H9 (cell line): ENCODE measurements around the gene BNC1. TPM values are rescaled to one million over a fixed set of nuclear protein-coding genes. Genes with fewer than 3 reads are reported as not detected.
A peak's percentile ranks its signal among the peaks of the same experiment; 100 is the strongest.

Experiments
- DNase-seq: peaks from one replicate; pipeline ENCODE4 v3.0.0-alpha.2; 2017
- H2AFZ ChIP-seq: one replicate; pipeline ENCODE4 v1.6.1; 2013; ENCODE audit warnings: mild to moderate bottlenecking, low read length, control low read depth, moderate library complexity
- H2AK5ac ChIP-seq: 2 replicates; pipeline ENCODE4 v1.6.1; 2013; ENCODE audit warnings: low read length, control low read depth, mixed read lengths; ENCODE audit not compliant: insufficient read length
- H2BK120ac ChIP-seq: one replicate; pipeline ENCODE4 v1.6.1; 2013; ENCODE audit warnings: low read depth, mild to moderate bottlenecking, low read length, control low read depth, inconsistent platforms; ENCODE audit not compliant: poor library complexity, severe bottlenecking
- H2BK12ac ChIP-seq: 2 replicates; pipeline ENCODE4 v1.6.1; 2013; ENCODE audit warnings: low read length, control low read depth, mixed read lengths, low read depth; ENCODE audit not compliant: insufficient read length
- H2BK15ac ChIP-seq: 2 replicates; pipeline ENCODE4 v1.6.1; 2013; ENCODE audit warnings: low read depth, low read length, control low read depth
- H2BK20ac ChIP-seq: one replicate; pipeline ENCODE4 v1.6.1; 2013; ENCODE audit warnings: low read depth, mild to moderate bottlenecking, low read length, control low read depth, inconsistent platforms; ENCODE audit not compliant: poor library complexity, severe bottlenecking
- H2BK5ac ChIP-seq: 2 replicates; pipeline ENCODE4 v1.6.1; 2013; ENCODE audit warnings: low read length, control low read depth, mixed read lengths; ENCODE audit not compliant: insufficient read length
- H3K14ac ChIP-seq: 2 replicates; pipeline ENCODE4 v1.6.1; 2013; ENCODE audit warnings: low read length, control low read depth; ENCODE audit not compliant: insufficient read depth
- H3K18ac ChIP-seq: 2 replicates; pipeline ENCODE4 v1.6.1; 2013; ENCODE audit warnings: low read depth, mild to moderate bottlenecking, mixed read lengths, low read length, control low read depth; ENCODE audit not compliant: insufficient read length
- H3K23ac ChIP-seq: 2 replicates; pipeline ENCODE4 v1.6.1; 2013; ENCODE audit warnings: low read length, control low read depth, mixed read lengths, low read depth; ENCODE audit not compliant: insufficient read length
- H3K23me2 ChIP-seq: 2 replicates; pipeline ENCODE4 v1.6.1; 2013; ENCODE audit warnings: low read depth, mild to moderate bottlenecking, mixed read lengths, low read length, control low read depth; ENCODE audit not compliant: insufficient read length, poor library complexity, severe bottlenecking
- H3K27ac ChIP-seq: 2 replicates; pipeline ENCODE4 v1.5.1; 2013; ENCODE audit warnings: low read length, control low read depth, mixed read lengths, low read depth; ENCODE audit not compliant: insufficient read length
- H3K27me3 ChIP-seq: 2 replicates; pipeline ENCODE4 v1.6.1; 2013; ENCODE audit warnings: low read length, control low read depth, inconsistent platforms; ENCODE audit not compliant: insufficient read depth
- H3K4ac ChIP-seq: 2 replicates; pipeline ENCODE4 v1.6.1; 2013; ENCODE audit warnings: low read depth, mild to moderate bottlenecking, control low read depth, inconsistent platforms, low read length, moderate library complexity
- H3K4me1 ChIP-seq: 2 replicates; pipeline ENCODE4 v1.6.1; 2013; ENCODE audit warnings: low read length, control low read depth, inconsistent platforms; ENCODE audit not compliant: insufficient read depth
- H3K4me2 ChIP-seq: 2 replicates; pipeline ENCODE4 v1.6.1; 2013; ENCODE audit warnings: low read length, control low read depth, mixed read lengths; ENCODE audit not compliant: insufficient read length, insufficient read depth
- H3K56ac ChIP-seq: 2 replicates; pipeline ENCODE4 v1.6.1; 2013; ENCODE audit warnings: low read depth, mild to moderate bottlenecking, mixed read lengths, low read length, control low read depth; ENCODE audit not compliant: insufficient read length
- H3K79me1 ChIP-seq: 2 replicates; pipeline ENCODE4 v1.6.1; 2013; ENCODE audit warnings: low read depth, mild to moderate bottlenecking, moderate library complexity, low read length, control low read depth, inconsistent platforms; ENCODE audit not compliant: insufficient read depth, poor library complexity, severe bottlenecking
- H3K79me2 ChIP-seq: 2 replicates; pipeline ENCODE4 v1.6.1; 2013; ENCODE audit warnings: low read length, control low read depth, inconsistent platforms; ENCODE audit not compliant: insufficient read depth
- H3K9ac ChIP-seq: 2 replicates; pipeline ENCODE4 v1.6.1; 2013; ENCODE audit warnings: low read length, control low read depth, mixed read lengths; ENCODE audit not compliant: insufficient read length; ENCODE audit errors: extremely low read depth
- H3K9me3 ChIP-seq: one replicate; pipeline ENCODE4 v1.6.1; 2013; ENCODE audit warnings: low read depth, low read length, inconsistent platforms; ENCODE audit not compliant: control insufficient read depth
- H3T11ph ChIP-seq: one replicate; pipeline ENCODE4 v1.6.1; 2013; ENCODE audit warnings: mild to moderate bottlenecking, low read length, control low read depth, inconsistent platforms
- H4K20me1 ChIP-seq: one replicate; pipeline ENCODE4 v1.6.1; 2013; ENCODE audit not compliant: control insufficient read depth, insufficient read length, insufficient read depth
- H4K5ac ChIP-seq: 2 replicates; pipeline ENCODE4 v1.6.1; 2013; ENCODE audit warnings: low read depth, mild to moderate bottlenecking, mixed read lengths, low read length, control low read depth; ENCODE audit not compliant: insufficient read length
- H4K8ac ChIP-seq: replicated peaks from 2 replicates; pipeline ENCODE4 v1.6.1; 2013; ENCODE audit warnings: low read length, control low read depth, mixed read lengths, low read depth; ENCODE audit not compliant: insufficient read length
- H4K91ac ChIP-seq: 2 replicates; pipeline ENCODE4 v1.6.1; 2013; ENCODE audit warnings: low read depth, mild to moderate bottlenecking, moderate library complexity, mixed read lengths, low read length, control low read depth; ENCODE audit not compliant: insufficient read length
- H3K27ac Mint-ChIP-seq, 3 experiments: 2 replicates in 2 of 3; 3 replicates in 1 of 3; pipeline ENCODE4 v1.8.0; 2020 to 2021; ENCODE audit warnings: mixed read lengths in 3 of 3, mild to moderate bottlenecking in 1 of 3, moderate library complexity in 1 of 3
- H3K27me3 Mint-ChIP-seq: 2 replicates; pipeline ENCODE4 v1.8.0; 2021; ENCODE audit warnings: low read depth, mild to moderate bottlenecking, moderate library complexity, mixed read lengths
- H3K36me3 Mint-ChIP-seq, 3 experiments: 2 replicates in 2 of 3; 3 replicates in 1 of 3; pipeline ENCODE4 v1.8.0; 2020 to 2021; ENCODE audit warnings: low read depth in 3 of 3, mixed read lengths in 3 of 3; ENCODE audit not compliant: insufficient read depth in 1 of 3
- H3K4me1 Mint-ChIP-seq, 2 experiments: 2 replicates each; pipeline ENCODE4 v1.8.0; 2020; ENCODE audit warnings: mixed read lengths in 2 of 2
- H3K4me3 Mint-ChIP-seq, 2 experiments: 2 replicates in 1 of 2; 3 replicates in 1 of 2; pipeline ENCODE4 v1.8.0; 2020 to 2021; ENCODE audit warnings: mild to moderate bottlenecking in 2 of 2, mixed read lengths in 2 of 2, moderate library complexity in 1 of 2
- H3K9me3 Mint-ChIP-seq, 2 experiments: 2 replicates in 1 of 2; 3 replicates in 1 of 2; pipeline ENCODE4 v1.8.0; 2020; ENCODE audit warnings: mild to moderate bottlenecking in 2 of 2, mixed read lengths in 2 of 2, moderate library complexity in 1 of 2
- WGBS: extraction: QIAGEN DNeasy Blood & Tissue Kit; methylation state at CpG from one replicate; pipeline ENCODE4 v1.1.7; 2013; ENCODE audit warnings: missing lambda C conversion rate, low lambda C conversion rate, mixed read lengths; ENCODE audit not compliant: insufficient read length; ENCODE audit errors: extremely low coverage; 5-methylcytosine and 5-hydroxymethylcytosine counted together
- total RNA-seq: library from RNA; stranded (reverse); gene quantifications from 2 replicates; pipeline ENCODE4 v1.2.1, GENCODE V29; 2021
- TF ChIP-seq, protein P1 (sequence below): fragments of 200-600 bp; sonication (generic); conservative IDR thresholded peaks from 3 replicates; pipeline ENCODE4 v1.8.0; 2021; ENCODE audit warnings: antibody characterized with exemption, mild to moderate bottlenecking

The BNC1 gene
- total RNA-seq, 1 experiment from 2014 or later = not detected

DNA sequence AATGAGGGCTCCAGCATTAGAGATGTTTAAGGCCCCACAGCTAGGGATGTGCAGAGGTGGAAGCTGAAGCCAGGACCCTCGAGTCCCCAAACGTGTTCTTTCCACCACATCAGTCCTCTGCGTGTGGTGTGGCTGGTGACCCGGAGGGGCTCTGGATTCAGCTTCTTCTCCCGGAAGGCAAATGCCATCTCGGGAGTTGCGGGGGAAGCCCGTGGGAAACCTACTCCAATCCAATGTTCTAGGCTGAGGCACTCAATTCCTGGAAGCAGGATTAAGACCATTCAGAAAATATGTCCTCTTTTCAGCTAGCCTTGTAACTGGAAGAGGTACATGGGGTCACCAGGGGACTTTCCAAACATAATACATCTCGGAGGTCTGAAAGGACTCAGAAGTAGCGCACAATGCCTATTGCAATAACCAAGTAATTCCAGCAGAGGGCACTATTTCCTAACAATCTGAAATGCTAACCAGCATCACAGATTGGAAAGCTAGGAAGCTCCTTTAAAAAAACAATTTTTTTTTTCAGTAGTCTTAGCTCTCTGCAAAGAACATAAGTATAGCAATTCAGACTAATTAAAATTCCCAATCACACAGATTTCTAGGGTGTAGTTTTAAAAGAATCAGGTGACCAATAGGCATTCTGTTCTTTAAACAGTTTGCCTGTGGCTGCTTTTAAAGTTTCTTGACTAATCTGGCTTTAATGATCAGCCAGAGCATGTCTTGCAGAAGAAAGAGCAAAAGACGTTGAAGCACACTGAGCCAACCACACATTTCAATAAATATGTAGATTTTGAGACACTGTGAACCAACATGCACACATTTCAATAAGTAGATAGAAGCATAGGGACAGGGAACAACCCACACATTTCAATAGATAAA is 36.1 kb downstream of the BNC1 start:
- Histone ChIP-seq H3K18ac (no peak overlapping the region), H2AFZ (no peak overlapping the region), H2BK20ac (no peak overlapping the region), H2BK15ac (no peak overlapping the region), H3K14ac (no peak overlapping the region), H3K27me3 (no peaks in the 10 kb centered on the region), H3K9ac (no peak overlapping the region), H4K8ac (no peak overlapping the region), H3K56ac (no peak overlapping the region), H4K20me1 (no peaks in the 10 kb centered on the region), H3K23ac (no peak overlapping the region), H2AK5ac (no peak overlapping the region), H3K9me3 (no peaks in the 10 kb centered on the region), H2BK120ac (no peak overlapping the region), H3K23me2 (no peaks in the 10 kb centered on the region), H3K4me2 (no peak overlapping the region), H3K79me1 (no peaks in the 10 kb centered on the region), H3K27ac (no peak overlapping the region), H4K5ac (no peak overlapping the region), H2BK12ac (no peak overlapping the region), H3T11ph (no peak overlapping the region), H3K4ac (no peak overlapping the region), H4K91ac (no peak overlapping the region), H3K79me2 (no peaks in the 10 kb centered on the region), H2BK5ac (no peak overlapping the region), H3K4me1 (no peaks in the 10 kb centered on the region)
- TF ChIP-seq, protein P1, sequence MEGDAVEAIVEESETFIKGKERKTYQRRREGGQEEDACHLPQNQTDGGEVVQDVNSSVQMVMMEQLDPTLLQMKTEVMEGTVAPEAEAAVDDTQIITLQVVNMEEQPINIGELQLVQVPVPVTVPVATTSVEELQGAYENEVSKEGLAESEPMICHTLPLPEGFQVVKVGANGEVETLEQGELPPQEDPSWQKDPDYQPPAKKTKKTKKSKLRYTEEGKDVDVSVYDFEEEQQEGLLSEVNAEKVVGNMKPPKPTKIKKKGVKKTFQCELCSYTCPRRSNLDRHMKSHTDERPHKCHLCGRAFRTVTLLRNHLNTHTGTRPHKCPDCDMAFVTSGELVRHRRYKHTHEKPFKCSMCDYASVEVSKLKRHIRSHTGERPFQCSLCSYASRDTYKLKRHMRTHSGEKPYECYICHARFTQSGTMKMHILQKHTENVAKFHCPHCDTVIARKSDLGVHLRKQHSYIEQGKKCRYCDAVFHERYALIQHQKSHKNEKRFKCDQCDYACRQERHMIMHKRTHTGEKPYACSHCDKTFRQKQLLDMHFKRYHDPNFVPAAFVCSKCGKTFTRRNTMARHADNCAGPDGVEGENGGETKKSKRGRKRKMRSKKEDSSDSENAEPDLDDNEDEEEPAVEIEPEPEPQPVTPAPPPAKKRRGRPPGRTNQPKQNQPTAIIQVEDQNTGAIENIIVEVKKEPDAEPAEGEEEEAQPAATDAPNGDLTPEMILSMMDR = peak; percentile 96
- no peaks in the 10 kb centered on the region for H3K36me3 Mint-ChIP-seq
- H3K27me3 Mint-ChIP-seq = peaks cover 36% of the 10 kb centered on the region
- no CpG with 5 or more reads among the region's 11 CpGs for WGBS
- no peak overlapping the region; a peak in 1 of 7 replicates for H3K27ac Mint-ChIP-seq
- DNase-seq = peak; percentile 49
- H3K9me3 Mint-ChIP-seq = peaks cover 2% of the 10 kb centered on the region in 2 experiments; a peak in 3 of 5 replicates
- H3K4me3 Mint-ChIP-seq = no peak overlapping the region
- peaks cover 15 to 18% of the 10 kb centered on the region in 2 experiments for H3K4me1 Mint-ChIP-seq
